ENCODE results near the gene FAM177B. TPM values are rescaled to one million over a fixed set of nuclear protein-coding genes. Genes with fewer than 3 reads are reported as not detected.

FAM177B gene
- total RNA-seq, 1 experiment from 2014 or later, result not detected

- H3K27ac Mint-ChIP-seq (ENCODE audit: unreplicated experiment), result no peak overlapping the region
- TF ChIP-seq CTCF (IDR thresholded peaks at IDR 0.05; ENCODE audit: unreplicated experiment), result no peak
- intact Hi-C loops (cut with micrococcal nuclease; ENCODE audit: unreplicated experiment), result no loop called here
- no peaks in the 10 kb centered on the region for H3K36me3 Mint-ChIP-seq (ENCODE audit: insufficient read depth, unreplicated experiment)
- CTCF ChIA-PET, result no interaction called here
- no peak for DNase-seq
- BruUV-seq (replicated peaks), result no TSS peak
- peaks cover 13% of the 10 kb centered on the region for H3K27me3 Mint-ChIP-seq (ENCODE audit: unreplicated experiment)
- H3K4me1 Mint-ChIP-seq (ENCODE audit: low read depth, unreplicated experiment), result peaks cover 10% of the 10 kb centered on the region
- peaks cover 3% of the 10 kb centered on the region for H3K9me3 Mint-ChIP-seq (ENCODE audit: low read depth, unreplicated experiment)
- no peak overlapping the region for H3K4me3 Mint-ChIP-seq (ENCODE audit: low read depth, unreplicated experiment)
Measured at GRCh38 chr1:222767152-222767571, 30.2 kb downstream of the FAM177B start.

DNA sequence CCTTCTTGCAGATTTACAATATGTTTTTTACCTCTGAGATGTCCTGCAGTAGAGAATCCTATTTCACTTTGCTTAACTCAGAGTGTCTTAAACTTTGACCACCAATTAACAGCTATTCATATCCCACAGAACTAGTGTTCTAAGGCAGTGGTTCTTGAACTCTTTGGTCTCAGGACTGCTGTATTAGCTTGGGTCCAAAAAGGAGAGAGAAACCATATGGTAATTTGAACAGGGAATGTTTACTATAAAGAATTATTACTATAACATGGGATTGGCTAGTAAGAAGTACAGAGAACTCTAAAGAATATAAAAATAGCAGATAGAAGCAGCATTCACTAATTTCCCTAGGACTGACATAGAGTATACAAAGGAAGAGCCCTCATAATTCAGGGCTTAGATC, 31.6 kb downstream of the FAM177B start:
- intact Hi-C loops (cut with micrococcal nuclease; ENCODE audit: unreplicated experiment), result no loop called here
- Mint-ChIP-seq H3K4me3 (ENCODE audit: low read depth, unreplicated experiment) (no peak overlapping the region), H3K27me3 (ENCODE audit: unreplicated experiment) (peaks cover 13% of the 10 kb centered on the region), H3K36me3 (ENCODE audit: insufficient read depth, unreplicated experiment) (no peaks in the 10 kb centered on the region), H3K27ac (ENCODE audit: unreplicated experiment) (no peak overlapping the region), H3K4me1 (ENCODE audit: low read depth, unreplicated experiment) (peaks cover 10% of the 10 kb centered on the region), H3K9me3 (ENCODE audit: low read depth, unreplicated experiment) (peaks cover 3% of the 10 kb centered on the region)
- BruUV-seq (replicated peaks), result no TSS peak
- DNase-seq, result no peak
- TF ChIP-seq CTCF (IDR thresholded peaks at IDR 0.05; ENCODE audit: unreplicated experiment), result no peak
- CTCF ChIA-PET, result no interaction called here

- TF ChIP-seq CTCF (IDR thresholded peaks at IDR 0.05; ENCODE audit: unreplicated experiment), result peak; percentile 33
- no peaks in the 10 kb centered on the region for H3K36me3 Mint-ChIP-seq (ENCODE audit: insufficient read depth, unreplicated experiment)
- no peak for DNase-seq
- H3K4me1 Mint-ChIP-seq (ENCODE audit: low read depth, unreplicated experiment), result peaks cover 10% of the 10 kb centered on the region
- no peak overlapping the region for H3K27ac Mint-ChIP-seq (ENCODE audit: unreplicated experiment)
- peaks cover 2% of the 10 kb centered on the region for H3K9me3 Mint-ChIP-seq (ENCODE audit: low read depth, unreplicated experiment)
- CTCF ChIA-PET, result no interaction called here
- no peak overlapping the region for H3K4me3 Mint-ChIP-seq (ENCODE audit: low read depth, unreplicated experiment)
- no TSS peak for BruUV-seq (replicated peaks)
- H3K27me3 Mint-ChIP-seq (ENCODE audit: unreplicated experiment), result peaks cover 7% of the 10 kb centered on the region
- intact Hi-C loops (cut with micrococcal nuclease; ENCODE audit: unreplicated experiment), result no loop called here
Measured at GRCh38 chr1:222769181-222769580, 32.2 kb downstream of the FAM177B start.

DNA sequence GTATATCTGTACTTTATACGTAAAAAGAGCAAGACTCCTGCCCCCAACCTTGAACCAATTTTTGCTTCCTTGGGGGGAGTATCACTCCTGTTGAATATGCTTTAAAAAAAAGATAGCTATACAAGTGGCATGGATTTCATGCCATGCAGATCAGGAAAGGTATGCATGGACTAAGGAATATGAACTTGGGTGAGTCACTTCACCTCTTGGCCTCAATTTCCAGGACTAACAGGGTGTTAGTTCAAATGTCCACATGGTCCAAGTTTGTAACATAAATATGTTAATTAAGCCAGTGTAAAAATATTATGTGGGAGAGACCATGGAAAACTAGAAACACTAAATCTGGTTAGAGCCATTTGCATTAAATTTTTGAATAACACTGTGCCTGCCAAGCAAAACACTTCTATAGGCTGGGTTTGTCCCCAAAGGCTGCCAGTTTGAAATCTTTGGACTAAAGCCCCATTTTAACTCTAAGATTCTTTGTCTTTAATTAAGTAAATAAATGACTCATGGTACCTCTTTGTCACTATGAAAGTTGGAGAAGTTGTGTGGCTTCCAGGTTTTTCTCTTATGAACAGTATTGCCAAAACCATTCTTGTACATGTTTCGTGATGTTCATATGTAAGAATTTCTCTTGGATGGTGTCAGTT, 33.1 kb downstream of the FAM177B start:
- no peak overlapping the region for H3K4me3 Mint-ChIP-seq (ENCODE audit: low read depth, unreplicated experiment)
- H3K4me1 Mint-ChIP-seq (ENCODE audit: low read depth, unreplicated experiment), result peaks cover 10% of the 10 kb centered on the region
- H3K27ac Mint-ChIP-seq (ENCODE audit: unreplicated experiment), result peak overlapping the region; percentile 19
- no peaks in the 10 kb centered on the region for H3K36me3 Mint-ChIP-seq (ENCODE audit: insufficient read depth, unreplicated experiment)
- CTCF ChIA-PET, result interaction anchor here (0.6 to 1.7 kb wide), 2 partner anchors 31 to 232 kb away, joined by 4 to 5 read pairs; no protein-coding TSS in a partner anchor
- no TSS peak for BruUV-seq (replicated peaks)
- DNase-seq, result no peak
- intact Hi-C loops (cut with micrococcal nuclease; ENCODE audit: unreplicated experiment), result no loop called here
- H3K9me3 Mint-ChIP-seq (ENCODE audit: low read depth, unreplicated experiment), result no peaks in the 10 kb centered on the region
- TF ChIP-seq CTCF (IDR thresholded peaks at IDR 0.05; ENCODE audit: unreplicated experiment), result no peak
- no peaks in the 10 kb centered on the region for H3K27me3 Mint-ChIP-seq (ENCODE audit: unreplicated experiment)

Data from Calu3 (cell line).